ENCODE data around the gene B3GNT9.

Gene B3GNT9, protein sequence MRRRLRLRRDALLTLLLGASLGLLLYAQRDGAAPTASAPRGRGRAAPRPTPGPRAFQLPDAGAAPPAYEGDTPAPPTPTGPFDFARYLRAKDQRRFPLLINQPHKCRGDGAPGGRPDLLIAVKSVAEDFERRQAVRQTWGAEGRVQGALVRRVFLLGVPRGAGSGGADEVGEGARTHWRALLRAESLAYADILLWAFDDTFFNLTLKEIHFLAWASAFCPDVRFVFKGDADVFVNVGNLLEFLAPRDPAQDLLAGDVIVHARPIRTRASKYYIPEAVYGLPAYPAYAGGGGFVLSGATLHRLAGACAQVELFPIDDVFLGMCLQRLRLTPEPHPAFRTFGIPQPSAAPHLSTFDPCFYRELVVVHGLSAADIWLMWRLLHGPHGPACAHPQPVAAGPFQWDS

DNA sequence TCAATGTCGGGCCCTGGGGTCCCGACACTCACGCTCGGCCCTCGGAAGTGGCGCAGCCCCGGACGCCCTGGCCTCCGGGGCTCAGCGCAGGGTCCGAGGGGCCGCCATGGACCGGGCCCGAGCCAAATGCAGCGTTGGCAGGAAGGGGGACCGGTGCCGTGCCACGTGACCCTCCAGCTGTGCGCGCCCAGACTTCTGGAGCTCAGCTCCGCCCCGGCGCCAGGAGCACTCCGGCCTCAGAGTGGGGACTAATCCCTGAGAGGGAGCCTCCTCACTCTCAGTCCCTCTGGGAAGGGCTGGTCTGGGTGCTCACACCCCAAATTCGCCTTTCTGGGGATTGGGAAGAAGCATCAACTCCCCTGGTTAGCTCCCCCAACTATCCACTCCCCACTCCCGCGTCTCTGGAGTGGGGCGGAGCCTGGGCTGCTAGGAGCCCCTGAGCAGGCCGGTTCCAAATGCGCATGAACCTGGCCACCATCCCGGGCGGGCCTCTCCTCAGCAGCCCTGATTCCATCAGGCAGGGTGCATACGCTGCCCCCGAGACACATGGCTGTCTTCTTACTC, at the start of gene B3GNT9:
Gene B3GNT9 (minus strand): TSS at position 166 of the 564 bp plus-strand sequence. CDS start 513 bp downstream, outside the sequence.
- H4K20me1 ChIP-seq (ENCODE audit: insufficient read depth, low read length) = peaks cover 21% of the 10 kb centered on the region
- H3K9ac ChIP-seq (ENCODE audit: low read depth, low read length) = no peak within 1 kb of the TSS

DNA sequence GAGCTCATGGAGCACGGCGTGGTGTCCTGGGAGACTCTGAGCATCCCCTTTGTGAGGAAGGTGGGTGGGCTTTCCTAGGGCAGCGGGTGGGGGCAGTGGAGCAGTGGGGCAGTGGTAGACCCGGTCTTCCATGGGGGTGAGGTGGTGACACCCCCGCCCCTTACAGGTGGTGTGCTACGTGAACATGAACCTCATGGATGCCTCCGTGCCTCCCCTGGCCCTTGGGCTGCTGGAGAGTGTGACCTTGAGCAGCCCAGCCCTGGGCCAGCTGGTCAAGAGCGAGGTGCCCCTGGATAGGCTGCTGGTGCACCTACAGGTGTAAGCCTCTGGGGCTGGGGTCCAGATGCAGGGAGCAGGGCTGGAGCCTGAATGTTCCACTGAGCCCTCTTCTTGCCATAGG, 49.7 kb upstream of the B3GNT9 start:
- H3K4me1 ChIP-seq (ENCODE audit: insufficient read depth, low read length) = no peaks in the 10 kb centered on the region; the same call in 1 of the 2 replicates
- H3K27me3 ChIP-seq (ENCODE audit: insufficient read depth, low read length, poor library complexity) = no peaks in the 10 kb centered on the region
- no peaks in the 10 kb centered on the region for H3K9me3 ChIP-seq (ENCODE audit: insufficient read depth, low read length, severe bottlenecking)
- H3K9ac ChIP-seq (ENCODE audit: low read depth, low read length) = no peak overlapping the region
- DNase-seq (no peak), ATAC-seq (ENCODE audit: insufficient read depth, low read depth) (no peak)
- H3K79me2 ChIP-seq (ENCODE audit: insufficient read depth, low read length) = peaks cover 1% of the 10 kb centered on the region
- H3K4me2 ChIP-seq (ENCODE audit: insufficient read depth, low read length) = no peak overlapping the region
- H3K36me3 ChIP-seq (ENCODE audit: insufficient read depth, low read length) = peaks cover 82% of the 10 kb centered on the region
- H2AFZ ChIP-seq (ENCODE audit: low read depth, low read length) = no peak overlapping the region
- H4K20me1 ChIP-seq (ENCODE audit: insufficient read depth, low read length) = peaks cover 31% of the 10 kb centered on the region
- TF ChIP-seq, protein P1, sequence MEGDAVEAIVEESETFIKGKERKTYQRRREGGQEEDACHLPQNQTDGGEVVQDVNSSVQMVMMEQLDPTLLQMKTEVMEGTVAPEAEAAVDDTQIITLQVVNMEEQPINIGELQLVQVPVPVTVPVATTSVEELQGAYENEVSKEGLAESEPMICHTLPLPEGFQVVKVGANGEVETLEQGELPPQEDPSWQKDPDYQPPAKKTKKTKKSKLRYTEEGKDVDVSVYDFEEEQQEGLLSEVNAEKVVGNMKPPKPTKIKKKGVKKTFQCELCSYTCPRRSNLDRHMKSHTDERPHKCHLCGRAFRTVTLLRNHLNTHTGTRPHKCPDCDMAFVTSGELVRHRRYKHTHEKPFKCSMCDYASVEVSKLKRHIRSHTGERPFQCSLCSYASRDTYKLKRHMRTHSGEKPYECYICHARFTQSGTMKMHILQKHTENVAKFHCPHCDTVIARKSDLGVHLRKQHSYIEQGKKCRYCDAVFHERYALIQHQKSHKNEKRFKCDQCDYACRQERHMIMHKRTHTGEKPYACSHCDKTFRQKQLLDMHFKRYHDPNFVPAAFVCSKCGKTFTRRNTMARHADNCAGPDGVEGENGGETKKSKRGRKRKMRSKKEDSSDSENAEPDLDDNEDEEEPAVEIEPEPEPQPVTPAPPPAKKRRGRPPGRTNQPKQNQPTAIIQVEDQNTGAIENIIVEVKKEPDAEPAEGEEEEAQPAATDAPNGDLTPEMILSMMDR (IDR thresholded peaks at IDR 0.05; ENCODE audit: borderline replicate concordance, extremely low read depth, low read length, poor library complexity, severe bottlenecking) = no peak
- no peak for TF ChIP-seq EZH2 (IDR thresholded peaks at IDR 0.05; ENCODE audit: borderline replicate concordance, low read depth, low read length, severe bottlenecking)
- H3K4me3 ChIP-seq (ENCODE audit: low read depth in 1 of 2, low read length in 2 of 2) = no peak overlapping the region
- H3K27ac ChIP-seq (ENCODE audit: low read length) = no peak overlapping the region

More for the DNA sequence above, at the start of gene B3GNT9:
- peaks cover 12% of the 10 kb centered on the region for H3K4me1 ChIP-seq (ENCODE audit: insufficient read depth, low read length)
- peaks cover 34% of the 10 kb centered on the region for H3K36me3 ChIP-seq (ENCODE audit: insufficient read depth, low read length)
- H3K4me3 ChIP-seq (ENCODE audit: low read depth in 1 of 2, low read length in 2 of 2) = no peak within 1 kb of the TSS
- no peak within 1 kb of the TSS for H3K27ac ChIP-seq (ENCODE audit: low read length)
- H3K27me3 ChIP-seq (ENCODE audit: insufficient read depth, low read length, poor library complexity) = no peaks in the 10 kb centered on the region
- TF ChIP-seq, protein P1 (IDR thresholded peaks at IDR 0.05; ENCODE audit: borderline replicate concordance, extremely low read depth, low read length, poor library complexity, severe bottlenecking) = no peak
- no peak for TF ChIP-seq EZH2 (IDR thresholded peaks at IDR 0.05; ENCODE audit: borderline replicate concordance, low read depth, low read length, severe bottlenecking)
- ATAC-seq (ENCODE audit: insufficient read depth, low read depth) (no peak), DNase-seq (no peak)
- no peak within 1 kb of the TSS for H3K4me2 ChIP-seq (ENCODE audit: insufficient read depth, low read length)
- no peaks in the 10 kb centered on the region for H3K9me3 ChIP-seq (ENCODE audit: insufficient read depth, low read length, severe bottlenecking)
- H3K79me2 ChIP-seq (ENCODE audit: insufficient read depth, low read length) = no peaks in the 10 kb centered on the region
- H2AFZ ChIP-seq (ENCODE audit: low read depth, low read length) = no peak within 1 kb of the TSS

DNA sequence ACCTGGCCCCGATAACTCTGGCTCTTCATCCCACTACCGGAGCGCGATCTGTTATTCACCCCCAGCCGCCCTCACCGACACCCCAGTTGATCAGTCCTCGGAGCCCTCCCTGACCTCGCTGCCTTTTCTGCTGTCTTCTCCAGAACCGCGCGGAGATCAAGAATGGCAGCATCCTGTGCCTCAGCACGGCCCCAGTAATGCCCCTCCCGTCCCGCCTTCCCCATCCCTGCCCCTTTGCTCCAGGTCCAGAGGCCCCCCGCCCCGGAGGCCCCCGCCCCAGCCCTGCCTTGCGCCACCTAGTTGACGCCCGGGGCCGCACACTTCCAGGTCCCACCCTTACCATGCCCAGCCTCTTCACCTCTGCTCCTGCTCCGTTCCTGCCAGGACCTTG, 49.0 kb upstream of the B3GNT9 start:
- Histone ChIP-seq H2AFZ (ENCODE audit: low read depth, low read length) (no peak overlapping the region), H3K36me3 (ENCODE audit: insufficient read depth, low read length) (peaks cover 89% of the 10 kb centered on the region)

More for the DNA sequence above, 49.0 kb upstream of the B3GNT9 start:
- Histone ChIP-seq H3K9me3 (ENCODE audit: insufficient read depth, low read length, severe bottlenecking) (no peaks in the 10 kb centered on the region), H3K4me3 (ENCODE audit: low read depth in 1 of 2, low read length in 2 of 2) (no peak overlapping the region), H3K79me2 (ENCODE audit: insufficient read depth, low read length) (peaks cover 4% of the 10 kb centered on the region), H3K4me1 (ENCODE audit: insufficient read depth, low read length) (no peaks in the 10 kb centered on the region; the same call in none of the 2 replicates), H3K9ac (ENCODE audit: low read depth, low read length) (no peak overlapping the region), H4K20me1 (ENCODE audit: insufficient read depth, low read length) (peaks cover 31% of the 10 kb centered on the region), H3K27me3 (ENCODE audit: insufficient read depth, low read length, poor library complexity) (no peaks in the 10 kb centered on the region), H3K27ac (ENCODE audit: low read length) (no peak overlapping the region), H3K4me2 (ENCODE audit: insufficient read depth, low read length) (no peak overlapping the region)
- DNase-seq (no peak), ATAC-seq (ENCODE audit: insufficient read depth, low read depth) (no peak)
- TF ChIP-seq EZH2 (IDR thresholded peaks at IDR 0.05; ENCODE audit: borderline replicate concordance, low read depth, low read length, severe bottlenecking) = no peak
- TF ChIP-seq, protein P1 (IDR thresholded peaks at IDR 0.05; ENCODE audit: borderline replicate concordance, extremely low read depth, low read length, poor library complexity, severe bottlenecking) = no peak
